GM12892 (cell line): ENCODE results near the gene IL6R. TPM values are rescaled to one million over a fixed set of nuclear protein-coding genes. Genes with fewer than 3 reads are reported as not detected.
"Not testable (repeated sequence)": the region's sequence is repeated elsewhere in the genome, so short reads cannot be mapped to it uniquely, and the experiment has no call there.

Source experiments
- DNase-seq: peaks from one replicate; pipeline ENCODE4 v3.0.0; 2011; ENCODE audit not compliant: insufficient read length
- FAIRE-seq: peaks from 2 replicates; lab custom pipeline; 2011; peaks lifted over from hg19 to GRCh38; lab: Jason Lieb, UNC
- POLR2A ChIP-seq: IDR thresholded peaks from 2 replicates; pipeline ENCODE4 v1.6.1; 2011; ENCODE audit warnings: low read depth, low read length, control low read depth
- POLR2AphosphoS5 ChIP-seq: IDR thresholded peaks from 2 replicates; pipeline ENCODE4 v1.6.1; 2011; ENCODE audit warnings: low read depth, low read length, control low read depth
- TAF1 ChIP-seq: IDR thresholded peaks from 2 replicates; pipeline ENCODE4 v1.6.1; 2011; ENCODE audit warnings: low read depth, mild to moderate bottlenecking, control low read depth, low read length, borderline replicate concordance
- polyA plus RNA-seq: library from polyadenylated mRNA; unstranded; fragments of >200 nt; gene quantifications from one replicate; pipeline ENCODE4 v1.2.1, GENCODE V29; 2012; ENCODE audit warnings: missing spikeins, inconsistent platforms; ENCODE audit not compliant: missing spikeins

IL6R gene
- polyA plus RNA-seq, result 7.4 TPM

DNA sequence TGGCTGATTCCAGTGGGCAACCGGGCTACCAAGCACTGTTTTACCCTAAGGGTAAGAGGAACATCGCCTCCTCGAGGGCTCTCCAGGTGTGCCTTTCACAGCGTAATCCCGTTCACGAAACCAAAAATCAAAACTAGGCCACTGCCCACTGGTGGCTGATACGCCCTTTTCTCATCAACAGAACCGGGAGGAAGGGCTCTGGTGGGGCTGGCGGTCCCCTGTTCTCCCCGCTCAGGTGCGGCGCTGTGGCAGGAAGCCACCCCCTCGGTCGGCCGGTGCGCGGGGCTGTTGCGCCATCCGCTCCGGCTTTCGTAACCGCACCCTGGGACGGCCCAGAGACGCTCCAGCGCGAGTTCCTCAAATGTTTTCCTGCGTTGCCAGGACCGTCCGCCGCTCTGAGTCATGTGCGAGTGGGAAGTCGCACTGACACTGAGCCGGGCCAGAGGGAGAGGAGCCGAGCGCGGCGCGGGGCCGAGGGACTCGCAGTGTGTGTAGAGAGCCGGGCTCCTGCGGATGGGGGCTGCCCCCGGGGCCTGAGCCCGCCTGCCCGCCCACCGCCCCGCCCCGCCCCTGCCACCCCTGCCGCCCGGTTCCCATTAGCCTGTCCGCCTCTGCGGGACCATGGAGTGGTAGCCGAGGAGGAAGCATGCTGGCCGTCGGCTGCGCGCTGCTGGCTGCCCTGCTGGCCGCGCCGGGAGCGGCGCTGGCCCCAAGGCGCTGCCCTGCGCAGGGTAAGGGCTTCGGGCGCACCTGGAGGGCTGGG, at the start of gene IL6R:
IL6R (plus strand) TSS at position 360 of the 763 bp plus-strand sequence; CDS start at position 647, 287 bp downstream.
- DNase-seq (peak; percentile 44), FAIRE-seq (peak; percentile 79)
- TF ChIP-seq POLR2A, result 0 out of 2 replicates have a peak, but pooled peaks have one; percentile 20
- no peak for TF ChIP-seq TAF1
- no peak for TF ChIP-seq POLR2AphosphoS5

DNA sequence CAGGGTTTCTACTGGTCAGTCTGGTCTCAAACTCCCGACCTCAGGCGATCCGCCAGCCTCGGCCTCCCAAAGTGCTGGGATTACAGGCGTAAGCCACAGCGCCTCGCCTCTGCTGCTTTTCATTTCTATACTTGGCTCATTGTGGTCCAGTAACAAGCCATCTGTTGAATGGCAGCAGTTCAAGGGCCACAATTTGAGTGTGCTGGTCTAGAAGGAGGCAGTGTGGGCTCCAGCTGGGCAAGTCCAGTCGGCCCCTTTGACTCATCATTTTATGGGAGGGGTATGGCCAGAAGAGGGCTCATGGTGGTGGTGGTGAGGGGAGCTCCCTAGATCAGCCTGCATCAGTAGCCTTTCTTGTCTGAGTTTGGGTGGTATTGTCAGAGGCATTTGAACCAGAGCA, 46.6 kb upstream of the IL6R start:
- no peak for FAIRE-seq

DNA sequence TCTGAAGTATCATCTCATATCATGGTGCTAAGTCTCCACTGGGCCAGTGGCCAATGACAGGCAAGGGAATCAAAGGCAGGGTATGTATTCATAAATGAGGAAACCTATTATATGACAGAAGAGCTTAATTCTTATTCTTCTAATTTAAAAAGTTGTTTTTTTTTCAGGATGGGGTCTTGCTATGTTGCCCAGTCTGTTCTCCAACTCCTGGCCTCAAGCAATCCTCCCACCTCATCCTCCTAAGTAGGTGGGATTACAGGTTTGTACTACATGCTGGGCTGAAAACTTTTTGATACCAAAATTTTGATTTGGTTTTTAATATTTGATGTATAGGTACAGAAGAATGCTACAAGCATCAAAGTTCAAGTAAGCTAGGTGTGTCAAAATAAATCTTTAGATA, 44.9 kb upstream of the IL6R start:
- DNase-seq (no peak), FAIRE-seq (no peak)
- TF ChIP-seq POLR2AphosphoS5 (no peak), TAF1 (no peak), POLR2A (no peak)

More for the DNA sequence above, 46.6 kb upstream of the IL6R start:
- no peak for DNase-seq
- TF ChIP-seq POLR2AphosphoS5, result no peak
- no peak for TF ChIP-seq TAF1
- TF ChIP-seq POLR2A, result no peak

DNA sequence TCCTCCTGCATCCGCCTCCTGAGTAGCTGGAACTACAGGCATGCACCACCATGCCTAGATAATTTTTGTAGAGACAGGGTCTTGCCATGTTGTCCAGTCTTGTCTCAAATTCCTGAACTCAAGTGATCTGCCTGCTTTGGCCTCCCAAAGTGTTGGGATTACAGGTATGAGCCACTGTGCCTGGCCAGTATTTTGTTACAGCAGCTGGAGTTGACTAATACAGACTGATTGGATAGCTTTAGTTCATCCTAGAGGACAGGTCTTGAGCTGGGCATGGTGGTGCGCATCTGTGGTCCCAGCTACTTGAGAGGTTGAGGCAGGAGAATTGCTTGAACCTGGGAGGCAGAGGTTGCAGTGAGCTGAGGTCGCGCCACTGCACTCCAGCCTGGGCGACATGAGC, 44.3 kb upstream of the IL6R start:
- FAIRE-seq, result not testable (repeated sequence)

DNA sequence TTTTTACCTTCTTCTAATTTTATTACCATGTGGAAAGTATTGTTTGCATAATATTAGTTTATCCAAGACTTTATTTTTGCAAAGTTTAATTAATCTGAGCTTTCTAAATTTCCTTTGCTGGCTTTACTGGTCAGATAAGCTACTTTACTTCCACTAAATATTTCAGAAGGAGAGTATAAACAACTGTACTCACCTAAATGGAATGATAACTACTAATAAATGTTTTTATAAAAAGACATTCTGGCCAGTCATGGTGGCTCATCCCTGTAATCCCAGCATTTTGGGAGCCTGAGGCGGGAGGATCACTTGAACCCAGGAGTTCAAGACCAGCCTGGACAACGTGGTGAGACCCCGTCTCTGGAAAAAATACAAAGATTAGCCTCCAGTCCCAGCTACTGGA, 43.8 kb upstream of the IL6R start:
- DNase-seq, result no peak
- no peak for FAIRE-seq
- no peak for TF ChIP-seq POLR2A
- TF ChIP-seq POLR2AphosphoS5, result no peak
- no peak for TF ChIP-seq TAF1

More for the DNA sequence above, 44.3 kb upstream of the IL6R start:
- not testable (repeated sequence) for DNase-seq

DNA sequence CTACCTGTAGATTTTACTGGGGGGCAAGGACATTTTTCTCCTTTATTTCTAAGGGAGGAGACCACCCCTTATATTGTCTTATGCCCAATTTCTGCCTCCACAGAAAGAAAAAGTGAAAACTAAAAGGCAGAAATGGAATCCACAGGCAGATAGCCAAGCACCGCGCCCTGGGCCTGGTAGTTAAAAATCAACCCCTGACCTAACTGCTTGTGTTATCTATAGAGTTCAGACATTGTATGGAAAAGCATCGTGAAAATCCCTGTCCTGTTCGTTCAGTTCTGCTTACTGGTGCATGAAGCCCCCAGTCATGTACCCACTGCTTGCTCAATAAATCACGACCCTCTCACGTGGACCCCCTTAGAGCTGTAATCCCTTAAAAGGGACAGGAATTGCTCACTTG, 33.7 kb upstream of the IL6R start:
- TF ChIP-seq TAF1 (no peak), POLR2A (no peak), POLR2AphosphoS5 (no peak)
- DNase-seq, result no peak
- FAIRE-seq, result no peak

DNA sequence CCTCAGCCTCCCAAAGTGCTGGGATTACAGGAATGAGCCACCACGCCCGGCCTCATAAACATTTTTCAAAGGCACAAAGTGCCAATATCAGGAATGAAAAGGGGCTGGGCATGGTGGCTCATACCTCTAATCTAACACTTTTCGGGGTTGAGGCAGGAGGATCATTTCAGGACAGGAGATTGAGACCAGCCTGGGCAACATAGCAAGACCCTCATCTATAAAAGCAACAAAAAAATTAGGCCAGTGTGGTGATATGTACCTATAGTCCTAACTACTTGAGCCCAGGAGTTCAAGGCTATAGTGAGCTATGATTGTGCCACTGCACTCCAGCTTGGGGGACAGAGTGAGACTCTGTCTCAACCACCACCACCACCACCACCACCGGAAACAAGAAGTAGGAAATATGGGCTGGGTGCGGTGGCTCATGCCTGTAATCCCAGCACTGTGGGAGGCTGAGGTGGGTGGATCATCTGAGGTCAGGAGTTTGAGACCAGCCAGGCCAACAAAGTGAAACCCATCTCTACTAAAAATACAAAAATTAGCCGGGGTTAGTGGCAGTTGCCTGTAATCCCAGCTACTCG, 31.3 kb upstream of the IL6R start:
- not testable (repeated sequence) for DNase-seq, FAIRE-seq

DNA sequence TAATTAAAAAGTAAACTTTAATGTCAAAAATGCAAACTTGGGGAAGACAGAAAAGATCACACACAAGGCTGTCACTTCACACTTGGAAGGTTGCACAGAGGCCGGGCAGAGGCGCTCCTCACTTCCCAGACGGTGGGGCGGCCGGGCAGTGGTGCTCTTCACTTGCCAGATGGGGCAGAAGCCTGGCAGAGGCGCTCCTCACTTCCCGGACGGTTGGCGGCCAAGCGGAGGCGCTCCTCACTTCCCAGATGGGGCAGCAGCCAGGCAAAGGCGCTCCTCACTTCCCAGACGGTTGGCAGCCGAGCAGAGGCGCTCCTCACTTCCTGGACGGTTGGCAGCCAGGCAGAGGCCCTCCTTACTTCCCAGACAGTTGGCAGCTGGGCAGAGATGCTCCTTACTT, 25.8 kb upstream of the IL6R start:
- no peak for DNase-seq
- no peak for FAIRE-seq
- TF ChIP-seq POLR2A (no peak), TAF1 (no peak), POLR2AphosphoS5 (no peak)

DNA sequence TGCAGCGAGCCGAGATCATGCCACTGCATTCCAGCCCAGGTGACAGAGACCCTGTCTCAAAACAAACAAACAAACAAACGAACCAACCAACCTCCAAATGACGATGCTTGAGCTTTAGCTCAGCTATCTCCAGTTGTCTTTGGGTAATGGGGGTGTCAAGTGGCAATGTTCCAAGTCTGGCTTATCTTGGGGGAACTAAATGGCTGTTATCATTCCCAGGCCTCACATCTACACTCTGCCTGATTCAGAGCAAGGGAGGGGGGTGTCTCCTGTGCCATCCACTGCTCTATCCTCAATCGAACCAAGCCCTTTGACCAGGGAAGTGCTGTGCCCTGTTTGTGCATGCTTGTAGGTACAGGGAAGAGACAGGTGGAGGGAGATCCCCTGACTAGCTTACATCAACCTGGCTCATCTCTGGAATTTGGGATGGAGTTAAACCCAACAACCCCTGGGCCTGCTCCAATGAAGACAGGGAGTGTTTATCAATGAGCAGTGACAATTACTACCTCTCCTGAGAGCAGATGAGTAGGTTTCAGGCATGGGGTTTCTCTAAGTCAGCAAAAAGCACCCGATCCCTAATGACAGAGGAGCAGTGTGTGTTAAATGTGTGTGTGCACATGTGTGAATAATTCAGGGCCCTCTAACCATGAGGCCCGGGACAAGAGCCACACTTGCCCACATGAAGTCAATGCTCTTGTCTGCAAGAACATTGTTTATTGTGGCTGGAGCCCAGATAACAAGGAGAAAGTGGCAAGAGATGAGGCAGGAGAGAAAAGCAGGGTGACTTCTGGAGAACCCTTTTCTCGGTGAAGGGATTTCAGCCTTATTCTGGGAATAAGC, 20.3 kb upstream of the IL6R start:
- DNase-seq, result no peak
- FAIRE-seq, result no peak
- TF ChIP-seq POLR2A (no peak), TAF1 (no peak), POLR2AphosphoS5 (no peak)

DNA sequence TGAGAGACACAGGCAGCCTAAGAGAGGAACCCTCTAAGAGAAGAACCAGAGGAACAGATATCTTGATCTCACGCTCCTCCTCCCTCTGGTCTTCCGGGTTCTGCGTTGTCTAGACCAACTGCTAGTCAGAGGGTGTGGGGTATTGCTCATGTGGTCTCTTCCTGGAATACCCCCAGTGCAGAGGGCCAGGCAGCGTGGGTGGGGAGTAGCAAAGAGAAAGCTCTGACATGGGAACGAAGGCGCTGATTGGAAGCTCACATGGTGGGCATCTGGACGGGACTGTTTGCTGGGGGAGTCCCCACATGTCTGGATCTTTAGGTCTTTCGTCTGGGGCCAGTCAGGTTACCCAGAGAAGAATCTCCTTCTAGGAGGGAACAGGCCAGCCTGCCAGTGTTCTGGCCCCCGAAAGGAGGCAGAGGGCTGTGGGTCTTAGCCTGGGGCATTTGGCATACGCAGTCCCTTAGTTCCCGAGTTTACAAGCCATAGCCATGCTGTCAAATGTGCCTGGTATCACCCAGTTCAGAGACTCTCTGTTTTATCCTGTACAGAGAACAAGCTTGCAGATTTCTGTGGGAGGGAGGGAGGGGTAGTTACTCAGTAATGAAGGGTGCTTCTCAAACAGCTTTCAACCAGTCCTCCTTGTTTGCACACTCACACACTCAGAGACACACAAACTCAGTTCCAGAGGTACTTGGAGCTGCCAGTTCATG, 18.3 kb upstream of the IL6R start:
- FAIRE-seq, result peak; percentile 89

DNA sequence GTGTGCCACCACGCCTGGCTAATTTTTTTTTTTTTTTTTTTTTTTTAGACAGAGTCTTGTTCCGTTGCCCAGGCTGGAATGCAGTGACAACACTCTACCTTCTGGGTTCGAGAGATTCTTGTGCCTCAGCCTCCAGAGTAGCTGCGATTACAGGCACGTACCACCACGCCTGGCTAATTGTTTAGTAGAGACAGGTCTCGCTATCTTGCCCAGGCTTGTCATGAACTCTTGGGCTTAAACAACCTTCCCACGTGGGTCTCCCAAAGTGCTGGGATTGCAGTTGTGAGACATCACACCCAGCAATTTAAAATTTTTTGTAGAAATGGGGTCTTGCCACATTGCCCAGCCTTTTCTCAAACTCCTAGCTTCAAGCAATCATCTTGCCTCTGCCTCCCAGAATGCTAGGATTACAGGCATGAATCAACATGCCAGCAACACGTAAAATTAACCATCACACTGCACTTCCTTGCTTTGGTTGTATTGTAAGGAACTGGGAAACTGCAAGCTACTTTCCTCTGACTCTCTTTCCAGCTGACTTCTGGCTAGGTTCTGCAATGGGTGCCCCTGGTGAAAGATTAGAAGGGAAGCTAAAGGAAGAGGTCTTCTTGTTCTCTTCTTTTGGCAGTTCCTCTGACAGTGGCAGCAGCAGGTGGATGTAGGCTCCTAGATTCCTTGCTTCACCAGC, 13.9 kb upstream of the IL6R start:
- TF ChIP-seq TAF1 (no peak), POLR2AphosphoS5 (no peak), POLR2A (no peak)
- DNase-seq (no peak), FAIRE-seq (no peak)

More for the DNA sequence above, 18.3 kb upstream of the IL6R start:
- no peak for DNase-seq
- TF ChIP-seq POLR2A (peak; percentile 55; the same call in 1 of the 2 replicates), TAF1 (no peak), POLR2AphosphoS5 (peak; percentile 70; the same call in 1 of the 2 replicates)
